Right renal cortex interstitium (tissue), 3 donors: ENCODE results near the gene GFRAL. TPM values are rescaled to one million over a fixed set of nuclear protein-coding genes. Genes with fewer than 3 reads are reported as not detected.

Source experiments
- DNase-seq, 3 donors: peaks; one replicate each; pipeline ENCODE4 v3.0.0-alpha.2; 2013; ENCODE audit warnings: low read depth in 3 of 3, low spot score in 2 of 3
- polyA plus RNA-seq, 3 donors: library from polyadenylated mRNA; unstranded; fragments of 120-200 nt; gene quantifications; one replicate each; pipeline ENCODE4 v1.2.1, GENCODE V29; 2013; ENCODE audit not compliant: insufficient read length in 3 of 3

GFRAL gene
- polyA plus RNA-seq, 3 donors = not detected

- no peak for DNase-seq
Measured at GRCh38 chr6:55423933-55424332, 96.7 kb downstream of the GFRAL start.

DNA sequence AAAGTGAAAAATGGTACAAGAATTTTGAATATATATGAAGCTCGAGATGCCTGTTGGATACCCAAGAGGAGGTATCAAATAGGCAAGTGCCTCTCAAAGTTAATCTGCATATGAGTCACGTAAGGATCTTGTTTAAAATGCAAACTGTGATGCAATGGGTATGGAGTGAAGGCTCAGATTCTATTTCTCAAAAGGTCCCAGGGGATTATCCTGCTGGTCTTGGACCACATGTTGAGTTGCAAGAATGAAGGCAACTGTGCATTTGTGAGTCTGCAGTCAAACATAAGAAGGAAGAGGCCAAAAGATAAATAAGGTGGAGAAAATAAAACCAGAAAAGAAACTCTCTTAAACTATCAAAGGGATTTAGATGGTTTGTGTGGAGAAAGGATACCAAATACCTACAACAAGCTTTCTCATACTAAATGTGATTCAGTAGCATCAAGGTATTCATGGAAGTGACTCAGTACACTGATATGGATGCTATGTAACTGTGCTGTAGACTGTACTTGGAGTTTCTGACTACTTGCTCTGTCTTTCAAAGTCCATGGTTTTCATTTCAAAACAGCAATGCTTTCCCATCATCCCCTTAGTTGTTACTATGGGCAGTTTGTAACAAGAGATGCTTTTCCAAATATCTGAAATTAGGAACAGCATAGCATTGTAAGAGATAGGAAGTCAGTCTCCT, 106.3 kb downstream of the GFRAL start:
- DNase-seq = no peak

- DNase-seq = no peak
Measured at GRCh38 chr6:55437141-55437540, 109.9 kb downstream of the GFRAL start.

DNA sequence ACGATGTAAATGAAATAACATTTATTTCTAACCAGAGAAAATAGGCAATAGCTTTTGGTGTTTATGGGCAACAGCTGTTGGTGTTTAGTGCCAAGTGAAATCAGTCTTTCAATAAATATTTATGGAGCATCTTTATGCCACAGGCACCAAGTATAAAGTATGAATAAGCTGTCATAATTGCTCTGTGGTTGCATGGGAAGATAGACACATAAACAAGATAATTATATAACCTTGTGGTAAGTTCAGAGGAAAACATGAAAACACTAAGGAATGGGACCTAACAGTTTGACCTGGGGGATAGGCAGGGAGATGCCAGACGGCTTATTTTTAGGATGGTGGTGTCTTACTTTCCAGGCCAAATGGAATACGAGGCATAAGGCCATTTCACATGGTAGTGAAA, 110.9 kb downstream of the GFRAL start:
- no peak for DNase-seq

- DNase-seq = no peak
Measured at GRCh38 chr6:55443238-55444134, 116.2 kb downstream of the GFRAL start.

GRCh38 chr6:55445648-55446204, 118.5 kb downstream of the GFRAL start:
- DNase-seq = peak in 1 of 3 donors; percentile 23

DNA sequence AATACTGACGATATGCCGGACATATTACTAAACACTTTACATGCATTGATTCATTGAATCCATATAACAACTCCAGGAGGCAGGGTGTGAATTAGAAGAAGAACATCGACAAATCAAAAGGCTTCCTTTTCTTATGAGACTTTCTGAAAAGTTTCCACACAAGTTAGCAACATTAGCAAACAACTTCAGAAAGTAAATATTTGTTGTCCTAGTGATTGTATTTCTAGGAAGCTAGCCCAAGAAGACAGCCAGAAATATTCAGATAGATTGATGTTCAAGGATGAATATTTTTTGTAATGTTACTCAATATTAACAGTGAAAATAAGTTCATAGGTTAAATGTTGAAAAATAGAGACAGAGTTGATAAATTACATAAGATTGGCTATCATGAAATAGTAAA, 120.6 kb downstream of the GFRAL start:
- no peak for DNase-seq

GRCh38 chr6:55448451-55448850, 121.2 kb downstream of the GFRAL start:
- DNase-seq = no peak

GRCh38 chr6:55449225-55449624, 122.0 kb downstream of the GFRAL start:
- no peak for DNase-seq

DNA sequence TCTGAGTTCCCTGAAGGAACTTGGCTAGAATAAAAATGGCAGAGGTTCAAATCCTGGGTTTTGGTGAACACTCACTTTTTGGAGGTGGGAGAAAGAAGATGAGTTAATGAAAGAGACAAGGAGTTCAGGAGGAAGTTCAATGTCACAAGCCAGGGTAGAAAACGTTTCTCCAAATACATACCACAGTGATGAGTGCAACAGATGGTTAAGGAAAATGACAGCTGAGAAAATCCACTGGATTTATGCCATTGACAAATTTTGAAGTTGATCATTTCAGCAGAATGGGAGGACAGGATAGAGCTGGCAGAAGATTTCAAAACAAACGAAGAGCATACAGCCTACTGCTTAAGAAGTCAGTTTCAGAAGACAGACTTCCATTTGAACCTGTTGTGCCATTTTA, 122.7 kb downstream of the GFRAL start:
- DNase-seq = no peak

Other genes starting within 250 kb of the GFRAL start
- under 1 TPM; 0.19 to 0.41 (median 0.28) TPM for gene HCRTR2, start 153.0 kb upstream of the GFRAL start, polyA plus RNA-seq